HG03575 (cell line): ENCODE measurements around the gene DLG1.

Source experiments
- ATAC-seq: cut with Tn5 transposase; IDR thresholded peaks from one replicate; pipeline ENCODE4 v1.9.1; 2021; ENCODE audit not compliant: unreplicated experiment, insufficient number of reproducible peaks, low FRiP score; ENCODE audit errors: extremely low read depth

DLG1 gene

DNA sequence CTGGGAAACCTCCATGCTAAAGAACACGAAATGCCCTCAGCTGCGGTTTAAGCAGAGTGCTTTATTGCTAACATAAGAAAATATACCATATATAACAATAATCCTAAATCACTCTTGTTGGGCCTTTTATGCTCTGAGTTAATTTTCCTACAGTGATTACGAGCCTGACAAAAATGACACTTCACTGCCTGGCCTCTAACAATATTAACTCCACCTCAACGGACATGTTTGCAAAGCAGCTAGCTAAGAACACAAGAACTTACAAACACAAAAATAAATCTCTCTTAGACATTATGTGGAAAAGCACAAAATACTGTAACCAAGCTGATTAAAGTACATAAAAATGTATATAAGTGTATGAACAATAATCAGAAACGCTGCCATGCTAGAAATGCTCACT, 40.7 kb downstream of the DLG1 start:
- no peak for ATAC-seq

GRCh38 chr3:197256836-197257444, 41.5 kb downstream of the DLG1 start:
- no peak for ATAC-seq

DNA sequence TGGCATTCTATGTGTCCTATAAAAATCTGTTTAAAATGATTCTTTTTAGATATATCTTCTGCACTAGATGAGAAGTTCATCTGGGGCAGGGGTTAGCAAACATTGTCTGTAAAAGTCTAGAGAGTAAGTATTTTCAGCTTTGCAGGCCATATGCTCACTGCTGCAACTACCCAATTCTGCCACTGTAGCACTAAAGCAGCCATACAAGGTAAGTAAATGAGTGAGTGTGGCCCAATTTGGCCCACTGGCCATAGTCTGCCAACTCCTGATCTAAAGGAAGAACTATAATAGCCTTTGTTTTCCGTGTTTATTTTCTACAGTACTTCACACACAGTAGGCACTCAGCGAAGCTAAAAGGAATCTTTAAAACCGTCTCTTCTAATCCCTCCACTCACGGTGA, 42.3 kb downstream of the DLG1 start:
- no peak for ATAC-seq

DNA sequence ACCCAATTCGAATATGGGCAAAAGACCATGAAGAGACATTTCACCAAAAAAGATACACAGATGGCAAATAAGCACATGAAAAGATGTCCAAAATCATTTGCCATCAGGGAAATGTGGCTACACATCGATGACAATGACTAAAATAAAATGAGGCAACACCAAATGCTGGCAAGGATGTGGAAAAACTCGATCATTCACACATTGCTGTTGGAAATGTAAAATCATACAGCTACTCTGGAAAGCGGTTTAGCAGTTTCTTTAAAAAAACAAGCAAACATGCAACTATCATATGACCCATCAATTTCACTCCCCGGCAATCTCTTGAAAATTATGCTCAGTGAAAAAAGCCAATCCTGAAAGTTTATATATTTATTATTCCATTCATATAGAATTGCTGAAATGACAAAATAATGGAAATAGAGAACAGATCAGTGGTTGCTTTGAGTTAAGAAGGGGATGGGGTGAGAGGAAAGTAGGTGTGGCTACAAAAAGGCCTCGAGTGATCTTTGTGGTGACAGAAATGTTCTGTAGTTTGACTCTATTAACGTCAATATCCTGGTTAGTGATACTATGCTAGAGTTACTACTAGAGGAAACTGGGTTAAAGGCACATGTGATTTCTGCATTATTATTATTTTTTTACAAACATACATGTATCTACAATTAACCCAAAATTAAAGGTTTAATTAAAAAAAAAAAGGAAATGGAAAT, 45.0 kb downstream of the DLG1 start:
- ATAC-seq: no peak

GRCh38 chr3:197249542-197249941, 48.9 kb downstream of the DLG1 start:
- no peak for ATAC-seq

GRCh38 chr3:197248341-197248740, 50.1 kb downstream of the DLG1 start:
- no peak for ATAC-seq

DNA sequence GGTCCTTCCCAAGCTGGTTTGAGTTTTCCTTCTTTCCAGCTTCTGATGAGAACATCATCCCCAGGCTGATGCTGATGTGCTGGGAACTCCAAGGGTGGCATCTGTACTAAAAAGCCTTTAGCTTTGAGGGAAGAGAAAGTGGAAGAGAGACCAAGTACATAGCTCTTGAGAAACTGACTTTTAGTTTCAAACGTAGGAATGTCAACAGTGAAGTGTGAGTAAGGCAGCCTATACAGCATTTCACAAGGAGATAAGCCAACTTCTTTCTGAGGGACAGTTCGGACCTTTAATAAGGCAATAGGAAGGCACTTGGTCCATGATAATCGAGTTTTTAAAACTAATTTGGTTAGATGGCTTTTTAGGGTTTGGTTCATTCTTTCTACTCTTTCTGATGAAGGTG, 53.7 kb downstream of the DLG1 start:
- no peak for ATAC-seq

GRCh38 chr3:197242784-197243432, 55.5 kb downstream of the DLG1 start:
- no peak for ATAC-seq

DNA sequence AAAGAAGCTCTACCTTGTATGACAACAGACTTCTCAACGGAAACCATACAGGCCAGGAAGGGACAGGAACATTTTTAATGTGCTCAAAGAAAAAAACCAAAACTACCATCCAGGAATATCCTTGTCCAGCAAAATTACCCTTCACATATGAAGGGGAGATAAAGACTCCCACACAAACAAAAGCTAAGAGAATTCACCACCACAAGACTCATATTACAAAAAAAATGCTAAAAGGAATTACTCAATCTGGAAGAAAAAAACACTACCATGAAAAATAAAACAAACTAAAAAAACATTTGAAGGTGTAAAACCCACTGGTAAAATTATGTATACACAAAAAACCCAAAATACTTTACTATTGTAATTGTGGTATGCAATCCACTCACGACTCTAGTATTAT, 57.2 kb downstream of the DLG1 start:
- no peak for ATAC-seq

GRCh38 chr3:197239857-197240256, 58.6 kb downstream of the DLG1 start:
- ATAC-seq: no peak

- ATAC-seq: no peak
These were observed 59.6 kb downstream of the DLG1 start for GRCh38 chr3:197238842-197239241.

GRCh38 chr3:197237897-197238296, 60.5 kb downstream of the DLG1 start:
- ATAC-seq: no peak

DNA sequence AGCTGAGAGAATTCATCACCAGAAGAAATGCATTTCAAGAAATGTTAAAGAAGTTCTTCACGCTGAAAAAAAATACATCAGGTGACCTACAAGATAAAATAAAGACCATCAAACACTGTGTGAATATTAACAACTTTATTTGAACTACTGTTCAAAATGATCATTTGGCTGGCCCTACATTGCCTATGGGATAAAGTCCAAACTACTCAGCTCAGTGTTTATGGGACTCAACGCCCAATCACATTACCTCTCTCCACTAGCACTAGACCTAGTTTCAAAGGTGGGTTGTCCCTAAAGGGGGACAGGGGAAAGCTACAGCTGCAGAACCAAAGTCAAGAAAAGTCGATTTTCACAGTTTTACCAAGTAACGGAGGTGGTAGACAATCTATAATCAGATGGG, 62.0 kb downstream of the DLG1 start:
- no peak for ATAC-seq

- ATAC-seq: no peak
These were observed 63.2 kb downstream of the DLG1 start for GRCh38 chr3:197234947-197235914.

- no peak for ATAC-seq
These were observed 67.1 kb downstream of the DLG1 start for GRCh38 chr3:197231321-197231720.

DNA sequence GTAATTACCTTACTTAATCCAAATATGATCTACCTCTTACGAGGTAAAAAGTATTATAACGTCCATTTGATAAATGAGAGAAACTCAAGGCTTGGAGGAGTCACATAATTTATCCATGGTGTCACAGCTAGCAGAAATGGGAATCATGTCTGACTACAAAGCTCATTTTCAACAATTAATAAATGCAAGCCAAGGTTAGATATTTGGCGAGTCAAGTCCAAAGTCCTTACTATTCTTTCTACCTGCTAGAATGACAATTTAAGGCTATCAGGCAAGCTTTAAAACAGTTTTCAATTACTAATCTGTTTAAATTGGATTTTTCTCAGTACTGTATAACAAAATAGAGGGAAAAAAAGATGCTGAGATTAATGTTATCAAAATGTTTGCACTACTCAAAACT, 68.6 kb downstream of the DLG1 start:
- no peak for ATAC-seq

GRCh38 chr3:197229178-197229577, 69.2 kb downstream of the DLG1 start:
- no peak for ATAC-seq

DNA sequence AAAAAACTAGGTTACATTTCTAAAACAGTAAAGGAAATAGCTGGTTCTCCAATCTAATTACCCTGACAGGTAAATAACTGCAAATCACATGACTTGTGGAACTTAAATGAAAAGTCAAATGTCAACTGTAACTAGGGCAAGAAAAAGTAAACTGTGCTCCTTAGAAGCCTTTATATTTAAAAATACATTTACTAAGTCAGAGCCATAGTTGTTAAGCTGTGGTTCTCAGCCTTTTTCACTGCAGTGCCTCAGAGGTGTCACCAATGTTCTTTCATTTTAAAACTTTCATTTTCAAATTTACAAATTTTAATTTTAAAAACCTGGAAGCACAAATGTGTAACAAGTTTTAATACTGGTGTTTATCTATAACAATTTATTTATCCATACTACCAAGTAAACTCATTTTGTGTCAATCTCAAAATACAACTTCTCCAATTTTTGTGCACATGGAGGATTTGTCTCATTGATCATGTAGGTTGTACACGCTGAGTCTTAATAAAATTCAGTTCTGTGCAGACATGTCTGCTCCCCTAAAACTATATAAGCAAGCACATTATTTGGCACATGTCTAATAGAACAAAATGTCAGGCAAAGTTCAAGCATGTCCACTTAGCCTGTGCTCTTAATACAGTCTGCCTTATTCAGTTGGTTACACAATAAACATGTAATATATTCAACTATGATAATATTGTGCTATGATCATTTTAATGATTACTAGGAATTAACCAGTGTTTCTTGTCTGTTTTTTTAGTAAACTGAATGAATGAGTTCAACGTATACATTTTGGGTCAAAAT, 70.4 kb downstream of the DLG1 start:
- ATAC-seq: no peak

DNA sequence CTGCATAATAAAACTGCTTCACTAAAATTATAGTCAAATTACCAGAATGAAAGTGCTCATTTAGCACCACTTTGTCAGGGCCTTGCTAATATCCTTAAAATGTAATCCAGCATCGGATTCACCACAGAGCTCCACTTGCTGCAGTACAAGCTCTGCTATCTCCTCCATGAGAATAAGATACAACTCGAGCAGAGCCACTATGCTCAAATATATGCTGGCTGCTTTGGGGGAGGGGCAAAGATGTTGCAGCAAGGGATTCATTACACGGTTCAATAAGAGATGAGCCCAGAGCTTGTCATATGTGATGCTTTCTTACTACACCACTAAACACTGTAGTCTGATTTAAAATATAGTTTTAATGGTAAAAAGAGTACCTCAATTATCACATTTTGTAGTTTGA, 72.2 kb downstream of the DLG1 start:
- ATAC-seq: no peak
